Neural progenitor cell (in vitro differentiated cells): ENCODE data around the gene GJB6.

ENCODE experiments used
- EZH2 ChIP-seq: fragments of 200-600 bp; sonication (generic); IDR thresholded peaks from 2 replicates; pipeline ENCODE4 v1.6.1; 2017; ENCODE audit warnings: antibody characterized with exemption, mild to moderate bottlenecking, moderate library complexity
- TF ChIP-seq, protein P1 (sequence below): fragments of 200-600 bp; sonication (generic); IDR thresholded peaks from 2 replicates; pipeline ENCODE4 v1.5.1; 2017; ENCODE audit warnings: antibody characterized with exemption, mild to moderate bottlenecking

DNA sequence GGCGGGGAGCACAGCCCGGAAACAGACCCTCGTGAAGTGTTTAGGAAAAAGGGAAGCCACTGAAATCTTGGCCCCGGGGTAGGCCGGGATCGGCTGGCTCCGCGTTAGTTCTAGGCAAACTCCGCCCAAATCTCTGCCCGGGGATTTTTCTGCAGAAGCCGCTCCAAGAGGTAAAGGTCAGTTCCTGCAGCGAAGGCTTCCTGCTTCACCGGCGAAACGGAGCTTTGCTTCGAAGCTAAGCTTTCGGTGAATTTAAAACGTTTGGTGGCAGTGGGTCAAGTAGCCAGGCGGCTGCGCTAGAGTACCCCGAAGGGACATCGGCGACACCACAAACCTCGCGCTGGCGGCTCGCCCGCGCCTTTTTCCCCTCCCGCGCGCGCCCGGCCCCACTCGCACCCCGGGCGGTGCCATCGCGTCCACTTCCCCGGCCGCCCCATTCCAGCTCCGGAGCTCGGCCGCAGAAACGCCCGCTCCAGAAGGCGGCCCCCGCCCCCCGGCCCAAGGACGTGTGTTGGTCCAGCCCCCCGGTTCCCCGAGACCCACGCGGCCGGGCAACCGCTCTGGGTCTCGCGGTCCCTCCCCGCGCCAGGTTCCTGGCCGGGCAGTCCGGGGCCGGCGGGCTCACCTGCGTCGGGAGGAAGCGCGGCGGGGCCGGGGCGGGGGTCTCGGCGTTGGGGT is 39.8 kb downstream of the GJB6 start:
- TF ChIP-seq, protein P1, sequence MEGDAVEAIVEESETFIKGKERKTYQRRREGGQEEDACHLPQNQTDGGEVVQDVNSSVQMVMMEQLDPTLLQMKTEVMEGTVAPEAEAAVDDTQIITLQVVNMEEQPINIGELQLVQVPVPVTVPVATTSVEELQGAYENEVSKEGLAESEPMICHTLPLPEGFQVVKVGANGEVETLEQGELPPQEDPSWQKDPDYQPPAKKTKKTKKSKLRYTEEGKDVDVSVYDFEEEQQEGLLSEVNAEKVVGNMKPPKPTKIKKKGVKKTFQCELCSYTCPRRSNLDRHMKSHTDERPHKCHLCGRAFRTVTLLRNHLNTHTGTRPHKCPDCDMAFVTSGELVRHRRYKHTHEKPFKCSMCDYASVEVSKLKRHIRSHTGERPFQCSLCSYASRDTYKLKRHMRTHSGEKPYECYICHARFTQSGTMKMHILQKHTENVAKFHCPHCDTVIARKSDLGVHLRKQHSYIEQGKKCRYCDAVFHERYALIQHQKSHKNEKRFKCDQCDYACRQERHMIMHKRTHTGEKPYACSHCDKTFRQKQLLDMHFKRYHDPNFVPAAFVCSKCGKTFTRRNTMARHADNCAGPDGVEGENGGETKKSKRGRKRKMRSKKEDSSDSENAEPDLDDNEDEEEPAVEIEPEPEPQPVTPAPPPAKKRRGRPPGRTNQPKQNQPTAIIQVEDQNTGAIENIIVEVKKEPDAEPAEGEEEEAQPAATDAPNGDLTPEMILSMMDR, result peak; percentile 19
- TF ChIP-seq EZH2, result peak; percentile 89
